DMS53 treated with DMSO at 0.1 percent for 48 hours (cell line): ENCODE data around the gene CNTN1.

Experiments
- DNase-seq: peaks from one replicate; lab custom pipeline; 2025; ENCODE audit not compliant: unreplicated experiment; lab: John Stamatoyannopoulos, UW

Gene CNTN1

DNA sequence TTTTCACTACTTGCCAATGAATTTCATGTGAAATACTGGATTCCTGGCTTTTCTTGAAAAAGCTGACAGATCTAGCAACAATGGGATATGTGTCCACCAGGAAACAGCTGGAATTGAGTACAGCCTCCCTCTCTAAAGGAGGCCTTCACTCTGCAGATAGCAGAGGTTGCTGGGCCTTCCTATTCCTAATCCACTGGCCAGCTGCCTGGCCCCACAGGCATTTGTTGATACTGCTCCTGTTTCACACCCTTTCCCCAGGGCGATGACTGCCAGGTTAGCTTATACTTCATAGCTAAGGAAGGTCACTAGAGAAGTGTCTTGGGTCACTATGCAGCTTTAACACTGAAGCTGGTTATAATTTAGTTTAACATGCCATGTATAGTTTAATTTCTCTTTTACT, 408.3 kb downstream of the CNTN1 start:
- no peak for DNase-seq

DNA sequence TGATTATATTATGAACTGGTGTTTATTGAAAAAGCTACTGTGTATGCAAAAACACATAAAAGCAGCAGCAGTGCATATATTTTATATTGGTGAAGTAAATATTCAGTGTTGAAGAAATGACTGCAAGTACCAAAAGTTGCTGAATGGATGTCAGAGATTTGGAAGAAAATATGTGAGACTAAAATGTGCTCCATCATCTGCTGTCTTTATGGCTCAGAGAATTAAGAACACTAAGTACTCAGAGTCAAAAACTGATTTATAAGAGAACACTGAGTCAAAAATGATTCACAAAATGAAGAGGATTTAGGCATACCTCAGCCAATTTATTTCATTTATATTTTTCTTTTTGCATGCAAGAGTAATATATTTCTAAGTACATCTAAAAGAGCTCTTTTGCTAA, 409.6 kb downstream of the CNTN1 start:
- no peak for DNase-seq

DNA sequence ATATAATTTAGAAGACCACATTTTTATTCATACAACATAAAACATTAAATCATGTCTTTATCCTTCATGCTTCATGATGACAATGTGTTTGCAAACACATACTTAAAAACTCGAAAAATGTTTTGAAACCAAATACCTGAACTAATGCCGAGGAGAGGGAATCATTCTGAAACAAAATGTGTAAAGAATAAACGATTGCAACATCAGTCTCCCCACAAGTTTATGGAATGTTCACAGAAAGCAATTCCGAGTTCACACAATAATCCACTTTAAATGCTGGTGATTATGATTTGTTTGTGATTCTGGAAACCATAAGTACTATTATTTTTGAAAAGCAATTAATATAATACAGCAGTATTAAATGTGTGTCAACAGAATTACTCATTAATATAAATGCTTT, 411.4 kb downstream of the CNTN1 start:
- no peak for DNase-seq

DNA sequence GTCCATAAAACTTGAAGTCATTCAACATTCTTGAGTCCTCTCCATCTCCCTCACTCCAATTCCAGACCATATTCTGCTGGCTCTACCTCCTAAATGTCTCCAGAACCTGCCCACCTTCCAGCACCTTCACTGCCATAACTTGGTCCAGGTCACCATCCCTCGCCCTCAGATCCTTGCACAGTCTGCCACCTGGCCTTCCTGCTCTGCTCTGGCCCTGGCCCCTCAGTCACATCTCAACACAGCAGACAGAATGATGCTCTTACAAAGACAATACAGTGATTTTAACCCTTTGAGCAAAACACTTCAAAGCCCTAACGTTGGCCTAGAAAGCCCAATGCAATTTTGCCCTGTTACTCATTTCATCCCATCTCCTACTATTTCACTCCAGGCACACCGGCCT, 414.1 kb downstream of the CNTN1 start:
- DNase-seq: no peak

DNA sequence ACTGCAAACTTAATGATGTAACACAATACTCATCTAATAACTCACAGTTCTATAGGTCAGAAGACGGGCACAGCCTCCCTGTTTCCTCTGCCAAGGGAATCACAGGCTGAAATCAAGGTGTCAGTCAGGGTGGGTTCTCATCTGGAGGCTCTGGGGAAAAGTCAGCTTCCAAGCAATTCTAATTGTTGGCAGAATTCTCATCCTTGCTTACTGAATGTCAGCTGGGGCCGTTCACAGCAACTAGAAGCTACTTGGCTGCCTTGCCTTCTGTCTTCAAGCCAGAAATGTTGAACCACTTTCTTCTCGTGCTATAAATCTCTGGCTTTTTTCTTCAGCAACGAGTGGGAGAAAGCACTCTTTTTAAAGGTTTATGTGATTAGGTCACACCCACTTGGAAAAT, 415.8 kb downstream of the CNTN1 start:
- DNase-seq: no peak

DNA sequence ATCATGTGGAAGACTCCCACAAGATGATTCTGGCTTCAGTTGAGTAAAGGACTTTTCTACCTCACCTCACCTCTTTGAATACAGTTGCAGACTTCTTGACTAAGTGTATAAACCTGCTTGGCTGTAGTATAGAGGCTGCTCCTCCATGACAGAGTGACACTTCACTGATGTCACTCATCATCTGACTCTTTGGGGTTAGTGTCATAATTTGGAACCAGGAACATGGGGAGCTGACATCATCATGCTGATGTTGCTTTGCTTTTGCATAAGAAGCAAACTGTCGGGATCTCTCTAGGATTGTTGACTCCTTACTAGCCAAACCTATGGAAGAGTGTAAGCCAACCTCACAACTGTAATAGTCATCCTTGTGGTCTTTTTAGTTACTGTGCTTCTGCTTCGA, 420.7 kb downstream of the CNTN1 start:
- DNase-seq: no peak

DNA sequence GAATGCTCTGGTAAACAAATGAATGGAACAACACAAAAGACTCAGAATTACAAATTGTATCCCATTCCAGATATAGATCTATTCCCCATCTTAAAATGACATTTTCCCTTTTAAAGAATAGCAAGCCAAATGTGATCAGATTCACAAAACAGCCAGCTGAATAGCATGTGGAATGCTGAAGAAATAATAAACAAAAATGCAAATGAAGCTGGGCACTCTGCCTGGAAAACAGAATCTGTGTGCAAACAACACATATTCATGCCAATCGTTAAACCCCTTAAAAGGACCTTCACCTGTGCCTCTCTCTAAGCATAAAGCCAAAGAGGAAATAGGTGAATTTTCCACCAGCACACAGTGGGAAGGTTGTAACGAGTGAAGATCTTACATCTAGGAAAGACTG, 428.0 kb downstream of the CNTN1 start:
- DNase-seq: no peak

DNA sequence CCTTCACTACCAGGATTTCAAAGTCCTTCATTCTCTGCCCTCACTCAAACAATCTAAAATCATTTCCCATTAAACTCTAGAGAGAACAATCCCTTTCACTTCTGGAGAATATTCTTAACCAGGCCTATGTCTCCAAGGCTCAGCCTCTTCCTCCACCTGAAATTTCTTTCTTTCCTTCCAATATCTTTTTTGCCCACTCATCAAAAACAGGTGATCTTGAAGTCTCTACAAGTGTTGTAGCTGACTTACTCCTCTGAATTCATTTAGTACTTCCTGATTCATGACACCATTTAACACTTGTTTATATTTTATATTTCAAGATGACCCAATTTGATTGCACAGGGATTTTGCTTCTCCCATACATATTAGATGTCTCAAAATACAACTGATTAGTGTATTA, 429.1 kb downstream of the CNTN1 start:
- no peak for DNase-seq
